Measurements from ENCODE around the gene PTGDR. TPM values are rescaled to one million over a fixed set of nuclear protein-coding genes. Genes with fewer than 3 reads are reported as not detected.

PTGDR gene
- total RNA-seq, 4 donors from 2014 or later = 2.7 to 7.4 (median 6.4) TPM

- H3K36me3 ChIP-seq = no peaks in the 10 kb centered on the region
- H3K4me3 ChIP-seq = no peak overlapping the region
- no peaks in the 10 kb centered on the region for H3K27me3 ChIP-seq
- 42 to 61% methylated on average over 3 of the region's 3 CpGs for WGBS, 2 donors
- H3K9me3 ChIP-seq = no peaks in the 10 kb centered on the region
- DNase-seq (ENCODE audit: low spot score in 2 of 2) = no peak
- no peak for TF ChIP-seq POLR2A (IDR thresholded peaks at IDR 0.05)
- no peak for TF ChIP-seq CTCF (IDR thresholded peaks at IDR 0.05)
- no peak for TF ChIP-seq EP300 (IDR thresholded peaks at IDR 0.05)
- no peak overlapping the region for H3K27ac ChIP-seq
- peaks cover 0 to 7% (median 0%) of the 10 kb centered on the region in 4 donors for H3K4me1 ChIP-seq
Measured at GRCh38 chr14:52275372-52275771, 7.9 kb downstream of the PTGDR start.

GRCh38 chr14:52277552-52277951 is 10.1 kb downstream of the PTGDR start:
- Histone ChIP-seq H3K36me3 (no peaks in the 10 kb centered on the region), H3K4me3 (no peak overlapping the region), H3K4me1 (peaks cover 0 to 7% (median 0%) of the 10 kb centered on the region in 4 donors), H3K9me3 (no peaks in the 10 kb centered on the region), H3K27me3 (no peaks in the 10 kb centered on the region), H3K27ac (no peak overlapping the region)
- 92% methylated on average over 4 of the region's 4 CpGs for WGBS, 2 donors
- TF ChIP-seq POLR2A (IDR thresholded peaks at IDR 0.05) (no peak), CTCF (IDR thresholded peaks at IDR 0.05) (no peak), EP300 (IDR thresholded peaks at IDR 0.05) (no peak)
- no peak for DNase-seq (ENCODE audit: low spot score in 2 of 2)

- H3K27me3 ChIP-seq = no peaks in the 10 kb centered on the region
- no peaks in the 10 kb centered on the region for H3K9me3 ChIP-seq
- peaks cover 0 to 7% (median 0%) of the 10 kb centered on the region in 4 donors for H3K4me1 ChIP-seq
- DNase-seq (ENCODE audit: low spot score in 2 of 2) = no peak
- H3K36me3 ChIP-seq = no peaks in the 10 kb centered on the region
- no peak for TF ChIP-seq EP300 (IDR thresholded peaks at IDR 0.05)
- TF ChIP-seq POLR2A (IDR thresholded peaks at IDR 0.05) = no peak
- WGBS, 2 donors = 17 to 24% methylated on average over 3 of the region's 3 CpGs
- no peak overlapping the region for H3K27ac ChIP-seq
- no peak overlapping the region for H3K4me3 ChIP-seq
Measured at GRCh38 chr14:52279408-52279807, 11.9 kb downstream of the PTGDR start.

GRCh38 chr14:52283099-52283498 is 15.6 kb downstream of the PTGDR start:
- Histone ChIP-seq H3K9me3 (no peaks in the 10 kb centered on the region), H3K36me3 (no peaks in the 10 kb centered on the region), H3K27me3 (no peaks in the 10 kb centered on the region), H3K4me1 (peaks cover 0 to 7% (median 0%) of the 10 kb centered on the region in 4 donors), H3K27ac (no peak overlapping the region), H3K4me3 (no peak overlapping the region)
- TF ChIP-seq POLR2A (IDR thresholded peaks at IDR 0.05) = no peak
- TF ChIP-seq EP300 (IDR thresholded peaks at IDR 0.05) = no peak
- TF ChIP-seq CTCF (IDR thresholded peaks at IDR 0.05) = no peak
- WGBS, 2 donors = 66 to 68% methylated on average over 2 of the region's 2 CpGs
- no peak for DNase-seq (ENCODE audit: low spot score in 2 of 2)

- DNase-seq (ENCODE audit: low spot score in 2 of 2) = no peak
- TF ChIP-seq CTCF (IDR thresholded peaks at IDR 0.05) (no peak), EP300 (IDR thresholded peaks at IDR 0.05) (no peak), POLR2A (IDR thresholded peaks at IDR 0.05) (no peak)
- WGBS, 2 donors = 59 to 62% methylated on average over 4 of the region's 4 CpGs
- no peak overlapping the region for H3K27ac ChIP-seq
- no peak overlapping the region for H3K4me3 ChIP-seq
- H3K4me1 ChIP-seq = no peaks in the 10 kb centered on the region
- H3K27me3 ChIP-seq = no peaks in the 10 kb centered on the region
- H3K36me3 ChIP-seq = no peaks in the 10 kb centered on the region
- H3K9me3 ChIP-seq = no peaks in the 10 kb centered on the region
Measured at GRCh38 chr14:52286661-52287649, 19.5 kb downstream of the PTGDR start.
